NCI-H2081 treated with DMSO at 0.1 percent for 48 hours (cell line): ENCODE measurements around the gene SYPL2.
"Not testable (repeated sequence)": the region's sequence is repeated elsewhere in the genome, so short reads cannot be mapped to it uniquely, and the experiment has no call there.

Experiments used
- DNase-seq: peaks from one replicate; lab custom pipeline; 2025; lab: John Stamatoyannopoulos, UW

The SYPL2 gene

GRCh38 chr1:109472779-109473178 lies 6.4 kb downstream of the SYPL2 start:
- DNase-seq, result no peak

DNA sequence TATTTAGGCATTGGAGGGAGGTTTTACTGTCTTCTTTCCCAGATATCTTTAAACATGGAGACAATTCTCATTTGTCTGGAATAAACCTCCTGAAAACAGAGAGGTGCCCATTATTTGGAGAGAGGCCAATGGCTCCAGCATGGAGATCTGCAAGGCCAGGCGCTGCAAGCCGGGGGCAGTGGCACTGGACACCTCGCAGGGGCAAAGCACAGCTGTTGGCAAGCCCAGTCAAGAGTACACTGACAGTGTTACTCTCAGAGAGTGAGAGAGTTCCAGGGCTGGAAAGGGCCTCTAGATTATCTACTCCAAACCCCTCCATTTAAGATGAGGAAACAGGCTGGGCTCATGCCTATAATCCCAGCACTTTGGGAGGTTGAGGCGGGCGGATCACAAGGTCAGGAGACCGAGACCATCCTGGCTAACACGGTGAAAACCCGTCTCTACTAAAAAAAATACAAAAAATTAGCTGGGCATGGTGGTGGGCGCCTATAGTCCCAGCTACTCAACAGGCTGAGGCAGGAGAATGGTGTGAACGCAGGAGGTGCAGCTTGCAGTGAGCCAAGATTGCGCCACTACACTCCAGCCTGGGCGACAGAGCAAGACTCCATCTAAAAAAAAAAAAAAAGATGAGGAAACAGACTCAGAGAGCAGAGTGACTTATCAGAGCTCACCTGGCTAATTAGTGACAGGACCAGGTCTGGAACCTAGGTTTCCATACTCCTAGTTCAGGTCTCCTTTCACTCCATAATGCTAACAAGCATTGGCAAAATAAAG lies 7.1 kb downstream of the SYPL2 start:
- DNase-seq, result not testable (repeated sequence)

DNA sequence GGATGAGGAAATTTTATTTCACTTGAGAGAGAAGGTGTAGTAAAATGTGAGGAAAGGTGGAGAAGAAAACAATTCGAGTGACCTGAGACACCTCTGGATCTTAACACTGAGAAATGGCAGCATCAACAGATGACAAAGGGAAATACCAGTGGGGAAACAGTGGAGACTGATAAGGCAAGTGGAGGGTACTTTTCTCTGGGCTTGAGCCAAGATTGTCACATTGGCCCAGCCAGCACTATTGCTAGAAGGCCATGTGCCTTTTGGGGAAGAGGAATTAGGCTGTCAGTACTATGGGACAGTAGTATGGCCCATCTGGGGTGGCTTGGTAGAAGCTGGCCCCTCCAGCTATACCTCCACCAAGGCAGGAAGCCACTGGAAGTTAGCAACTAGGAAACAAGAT lies 8.4 kb downstream of the SYPL2 start:
- DNase-seq, result no peak

DNA sequence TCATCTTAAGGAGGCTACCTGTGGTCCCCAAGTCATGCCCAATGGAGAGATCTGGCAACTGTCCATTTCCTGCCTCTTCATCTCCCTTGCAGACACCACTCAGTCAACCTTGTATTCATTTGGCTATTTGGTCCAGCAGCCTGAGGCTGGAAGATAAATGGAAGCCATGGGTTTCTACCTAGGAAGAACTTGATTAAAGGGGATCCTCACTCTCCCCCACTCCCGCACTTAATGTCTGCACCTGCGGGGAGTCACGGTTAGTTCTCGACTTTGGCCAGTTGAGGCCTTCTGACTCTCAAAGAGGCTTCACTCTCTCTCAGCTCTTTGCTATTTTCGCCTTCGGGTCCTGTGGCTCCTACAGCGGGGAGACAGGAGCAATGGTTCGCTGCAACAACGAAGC lies 8.9 kb downstream of the SYPL2 start:
- no peak for DNase-seq

DNA sequence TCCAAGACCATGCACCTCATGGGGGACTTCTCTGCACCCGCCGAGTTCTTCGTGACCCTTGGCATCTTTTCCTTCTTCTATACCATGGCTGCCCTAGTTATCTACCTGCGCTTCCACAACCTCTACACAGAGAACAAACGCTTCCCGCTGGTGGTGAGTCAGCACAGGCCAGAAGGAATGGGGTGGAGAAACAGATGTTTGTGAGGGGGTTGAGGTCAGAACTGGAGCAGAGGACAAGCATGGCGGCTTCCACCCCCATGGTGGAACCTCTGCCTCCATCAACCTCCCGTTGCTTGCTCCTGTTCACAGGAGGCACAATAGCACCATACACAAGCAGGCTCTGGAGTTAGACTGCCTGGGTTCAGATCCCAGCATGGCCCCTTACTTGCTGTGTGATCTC lies 10.5 kb downstream of the SYPL2 start:
- DNase-seq, result no peak

DNA sequence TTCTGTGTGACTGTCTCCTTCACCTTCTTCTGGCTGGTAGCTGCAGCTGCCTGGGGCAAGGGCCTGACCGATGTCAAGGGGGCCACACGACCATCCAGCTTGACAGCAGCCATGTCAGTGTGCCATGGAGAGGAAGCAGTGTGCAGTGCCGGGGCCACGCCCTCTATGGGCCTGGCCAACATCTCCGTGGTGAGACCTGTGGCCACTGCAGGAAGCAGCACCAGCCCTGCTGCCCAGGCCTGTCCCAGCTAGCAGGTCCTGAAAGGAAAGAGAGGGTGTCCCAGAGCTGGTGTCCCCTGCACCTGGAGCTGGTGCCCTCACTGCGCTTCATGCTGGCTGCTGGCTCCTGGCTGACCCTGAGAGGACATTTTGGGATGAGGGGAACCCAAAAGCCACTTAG lies 11.5 kb downstream of the SYPL2 start:
- no peak for DNase-seq

- no peak for DNase-seq
Measured at GRCh38 chr1:109478806-109479205, 12.5 kb downstream of the SYPL2 start.

GRCh38 chr1:109479311-109479710 lies 13.0 kb downstream of the SYPL2 start:
- no peak for DNase-seq

DNA sequence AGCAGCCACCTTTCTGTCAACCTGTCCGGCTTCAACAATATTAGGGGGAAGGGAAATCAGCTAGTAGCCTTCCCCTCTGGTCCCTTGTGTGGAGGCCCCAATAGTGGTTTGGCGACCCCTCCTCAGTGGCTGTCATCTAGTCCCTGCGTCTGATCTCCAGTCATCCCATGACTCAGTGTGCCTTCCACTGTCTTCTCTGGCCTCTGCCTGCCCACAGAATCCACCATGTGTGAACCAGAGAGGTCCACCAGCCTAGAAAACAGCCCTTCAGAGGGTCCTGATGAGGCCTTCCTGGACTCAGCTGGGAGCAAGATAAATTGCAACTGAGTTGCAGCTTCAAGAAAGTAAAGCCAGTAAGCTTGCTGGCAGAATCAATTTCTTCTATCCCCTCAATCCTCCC lies 13.6 kb downstream of the SYPL2 start:
- no peak for DNase-seq

DNA sequence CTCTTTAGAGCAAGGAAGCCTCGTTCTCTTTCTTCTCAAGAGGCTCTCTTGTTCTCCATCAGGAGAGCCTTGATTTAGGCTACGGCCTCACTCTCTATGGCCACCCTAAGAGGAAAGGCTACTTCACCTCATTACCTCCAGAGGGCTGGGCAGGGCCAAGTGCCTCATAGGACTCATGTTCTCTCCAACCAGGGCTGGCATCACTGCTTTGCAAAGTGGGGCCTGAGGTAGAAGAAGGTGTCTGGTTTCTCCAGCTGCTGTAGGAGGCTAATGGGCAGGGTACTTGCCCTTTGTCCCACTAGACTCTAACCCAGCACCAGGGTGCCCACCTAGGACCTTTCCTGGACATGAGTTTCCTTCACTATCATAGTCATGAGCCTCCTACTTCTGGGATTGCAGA lies 15.3 kb downstream of the SYPL2 start:
- DNase-seq, result no peak

- DNase-seq, result no peak
Measured at GRCh38 chr1:109482242-109482641, 15.9 kb downstream of the SYPL2 start.

- DNase-seq, result no peak
Measured at GRCh38 chr1:109482791-109483671, 16.7 kb downstream of the SYPL2 start.

DNA sequence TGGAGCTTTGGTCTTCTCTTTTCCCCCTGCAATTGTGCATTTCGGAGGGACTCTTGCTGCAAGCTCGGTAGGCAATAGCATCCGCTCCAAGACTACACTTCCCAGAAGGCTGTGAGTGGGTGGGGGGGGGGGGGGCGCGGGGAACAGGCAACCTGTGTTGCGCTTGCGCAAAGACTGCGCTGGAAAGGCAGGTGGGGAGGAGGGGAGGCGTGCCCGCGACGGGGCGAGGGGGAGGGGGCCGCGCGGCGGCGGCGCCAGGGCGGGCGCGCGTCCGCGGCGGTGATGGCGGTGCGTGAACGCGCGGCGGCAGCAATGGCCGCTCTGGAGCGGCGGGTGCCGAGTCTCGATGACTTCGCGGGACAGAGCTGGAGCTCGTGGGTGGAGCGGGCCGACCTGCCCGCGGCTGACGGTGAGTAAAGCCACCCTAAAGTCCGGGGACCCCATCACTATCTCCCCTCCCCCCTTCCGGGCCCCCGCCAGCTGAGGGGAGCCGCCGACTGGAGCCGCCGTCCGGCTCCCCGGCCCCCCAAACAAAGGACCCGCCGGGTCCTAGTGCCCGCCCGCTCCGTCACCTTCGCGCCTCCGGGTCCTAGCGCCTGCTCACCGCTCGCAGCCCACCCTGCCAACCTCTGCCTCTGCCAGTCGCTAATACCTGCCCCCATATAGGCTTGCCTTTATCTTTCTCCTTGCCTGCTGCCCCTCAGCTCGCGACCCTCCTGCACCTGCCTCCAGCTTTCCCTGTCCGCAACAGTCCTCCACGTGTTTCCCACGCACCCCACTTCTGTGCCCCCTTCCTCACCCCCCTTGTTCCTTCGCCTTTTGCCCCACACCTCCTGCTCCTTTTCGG lies 17.5 kb downstream of the SYPL2 start, which contains the start of gene ATXN7L2:
Gene ATXN7L2 (plus strand): TSS at position 234 of the 847 bp plus-strand sequence. CDS start 49 bp downstream, at position 283.
- peak; percentile 16 for DNase-seq

DNA sequence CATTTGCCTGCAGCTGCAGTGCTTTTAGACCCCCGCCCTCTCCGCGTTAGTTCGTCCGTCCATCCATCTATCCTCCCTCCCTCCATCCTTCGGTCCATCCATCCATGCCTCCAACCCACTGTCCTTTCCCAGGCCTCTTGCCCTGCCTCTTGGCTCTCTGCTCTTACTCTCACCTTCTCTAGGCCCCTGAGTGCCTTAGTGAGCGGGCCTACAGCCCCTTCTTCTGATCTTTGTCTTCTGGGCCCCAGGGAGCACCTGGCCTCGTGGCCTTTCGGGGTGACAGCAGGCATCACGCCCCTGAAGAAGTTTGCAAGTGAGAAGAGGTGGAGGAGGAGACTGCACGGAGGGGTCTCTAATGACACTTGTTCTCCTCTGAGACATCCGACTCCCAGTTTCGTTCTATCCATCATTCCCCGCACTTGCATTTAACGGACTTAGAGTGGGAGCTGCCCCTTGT lies 18.2 kb downstream of the SYPL2 start:
- no peak for DNase-seq

GRCh38 chr1:109485001-109485400 lies 18.7 kb downstream of the SYPL2 start:
- no peak for DNase-seq

DNA sequence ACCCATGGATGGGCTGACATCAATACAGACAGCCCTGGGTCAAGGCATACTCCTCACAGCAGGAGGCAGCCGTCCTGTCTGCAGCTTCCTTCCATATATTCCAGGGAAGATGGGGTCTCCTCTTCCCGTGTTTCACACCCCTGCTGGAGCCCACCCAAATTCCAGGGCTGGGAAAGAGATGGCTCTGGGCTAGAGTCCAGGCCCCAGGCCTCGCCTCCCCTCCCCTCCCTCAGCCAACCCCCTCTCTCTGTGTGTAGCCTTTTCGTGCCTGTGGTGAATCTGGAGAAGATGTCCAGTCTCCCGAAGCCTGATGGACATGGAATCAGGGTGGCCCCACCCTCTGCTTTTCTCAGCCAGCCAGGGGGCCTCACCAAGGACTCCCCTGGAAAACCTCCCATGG lies 20.9 kb downstream of the SYPL2 start:
- DNase-seq, result no peak

DNA sequence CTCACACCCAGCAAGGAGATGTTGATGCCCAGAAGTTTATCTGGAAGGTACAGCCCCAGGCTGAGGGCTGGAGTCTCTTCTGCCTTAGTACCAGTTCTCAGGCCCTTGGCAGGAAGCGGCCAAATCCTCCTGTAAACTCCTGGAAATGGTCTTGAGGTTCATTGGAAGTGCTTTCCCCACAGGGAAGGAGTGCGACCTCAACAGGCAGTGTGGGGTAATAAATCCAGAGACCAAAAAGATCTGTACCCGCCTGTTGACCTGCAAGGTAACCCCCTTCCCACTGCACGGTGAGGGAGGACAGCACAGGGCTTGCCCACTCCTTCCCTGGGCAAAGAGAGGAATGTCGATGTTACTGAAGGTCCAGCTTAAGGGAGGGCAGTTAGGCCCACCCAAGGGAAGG lies 21.9 kb downstream of the SYPL2 start:
- no peak for DNase-seq

DNA sequence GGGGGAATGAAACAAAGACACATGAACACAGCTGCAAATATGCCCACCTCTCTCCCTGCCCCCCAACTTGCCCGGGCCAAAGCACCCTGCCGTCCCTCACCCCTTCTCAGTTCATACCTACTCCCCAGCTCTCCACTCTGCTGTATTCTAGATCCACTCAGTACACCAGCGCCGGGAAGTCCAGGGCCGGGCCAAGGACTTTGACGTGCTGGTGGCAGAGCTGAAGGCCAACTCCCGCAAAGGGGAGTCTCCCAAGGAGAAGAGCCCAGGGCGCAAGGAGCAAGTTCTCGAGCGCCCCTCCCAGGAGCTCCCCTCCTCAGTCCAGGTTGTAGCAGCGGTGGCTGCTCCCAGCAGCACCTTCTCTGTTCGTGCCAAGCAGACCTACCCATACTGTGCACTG lies 22.4 kb downstream of the SYPL2 start:
- DNase-seq, result no peak

- DNase-seq, result no peak
Measured at GRCh38 chr1:109490029-109490933, 23.9 kb downstream of the SYPL2 start.

- DNase-seq, result no peak
Measured at GRCh38 chr1:109490934-109491302, 24.6 kb downstream of the SYPL2 start.

DNA sequence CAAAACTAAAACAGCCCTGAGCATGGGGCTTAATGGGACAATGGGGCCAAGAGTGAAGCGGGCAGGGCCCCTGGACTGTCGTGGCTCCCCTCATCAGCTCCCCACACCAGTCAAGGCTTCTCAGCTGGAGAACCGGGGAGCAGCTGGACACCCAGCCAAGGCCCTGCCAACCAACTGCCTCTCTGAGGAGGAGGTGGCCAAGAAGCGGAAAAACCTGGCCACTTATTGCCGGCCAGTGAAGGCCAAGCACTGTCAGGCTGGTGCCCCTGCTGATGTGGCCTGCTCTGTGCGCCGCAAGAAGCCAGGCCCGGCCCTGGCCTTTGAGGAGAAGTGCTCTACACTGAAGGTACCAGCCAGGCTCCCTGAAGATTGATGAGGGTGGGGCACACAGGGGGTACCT lies 25.0 kb downstream of the SYPL2 start:
- DNase-seq, result no peak
